DND-41 (cell line): ENCODE measurements around the gene ZNF214.

Source experiments
- ATAC-seq: fragments of 200-7000 bp; cut with Tn5 transposase; 3 replicates; pipeline ENCODE4 v1.9.1; 2021; ENCODE audit warnings: low read depth; ENCODE audit not compliant: insufficient read depth
- DNase-seq: peaks from one replicate; pipeline ENCODE4 v3.0.0-alpha.2; 2020
- H2AFZ ChIP-seq: 2 replicates; pipeline ENCODE4 v1.6.0; 2012; ENCODE audit warnings: low read depth, low read length
- H3K27ac ChIP-seq: 2 replicates; pipeline ENCODE4 v1.5.1; 2012; ENCODE audit warnings: low read length, inconsistent platforms
- H3K27me3 ChIP-seq: fragments of 200-600 bp; sonication (generic); 2 replicates; pipeline ENCODE4 v1.6.0; 2012; ENCODE audit warnings: low read length, mild to moderate bottlenecking, inconsistent platforms; ENCODE audit not compliant: insufficient read depth, poor library complexity
- H3K36me3 ChIP-seq: 2 replicates; pipeline ENCODE4 v1.5.1; 2012; ENCODE audit warnings: low read length, inconsistent platforms; ENCODE audit not compliant: insufficient read depth
- H3K4me1 ChIP-seq: 2 replicates; pipeline ENCODE4 v1.5.1; 2012; ENCODE audit warnings: mild to moderate bottlenecking, low read length; ENCODE audit not compliant: insufficient read depth
- H3K4me2 ChIP-seq: 2 replicates; pipeline ENCODE4 v1.6.0; 2012; ENCODE audit warnings: mild to moderate bottlenecking, moderate library complexity, low read length, inconsistent platforms; ENCODE audit not compliant: insufficient read depth
- H3K4me3 ChIP-seq, 2 experiments: fragments of 200-600 bp in 1 of 2; shearing (Covaris generic) in 1 of 2; 2 replicates each; pipeline ENCODE4 v1.5.1; 2012 to 2016; ENCODE audit warnings: inconsistent platforms in 2 of 2, low read length in 2 of 2, mild to moderate bottlenecking in 2 of 2, low read depth in 1 of 2, moderate library complexity in 1 of 2
- H3K79me2 ChIP-seq: 2 replicates; pipeline ENCODE4 v1.6.0; 2012; ENCODE audit warnings: low read length, inconsistent platforms; ENCODE audit not compliant: insufficient read depth
- H3K9ac ChIP-seq: 2 replicates; pipeline ENCODE4 v1.6.0; 2012; ENCODE audit warnings: low read depth, mild to moderate bottlenecking, inconsistent platforms, low read length, moderate library complexity
- H3K9me3 ChIP-seq: 2 replicates; pipeline ENCODE4 v1.5.1; 2012; ENCODE audit warnings: low read length, moderate library complexity, mild to moderate bottlenecking, inconsistent platforms; ENCODE audit not compliant: insufficient read depth, severe bottlenecking
- H4K20me1 ChIP-seq: 2 replicates; pipeline ENCODE4 v1.6.0; 2012; ENCODE audit warnings: low read length; ENCODE audit not compliant: insufficient read depth
- CTCF ChIP-seq: IDR thresholded peaks from 2 replicates; pipeline ENCODE4 v1.5.1; 2012; ENCODE audit warnings: borderline replicate concordance, low read length, moderate library complexity, mild to moderate bottlenecking; ENCODE audit not compliant: poor library complexity, severe bottlenecking; ENCODE audit errors: extremely low read depth
- EZH2 ChIP-seq: IDR thresholded peaks from 3 replicates; pipeline ENCODE4 v1.6.1; 2012; ENCODE audit warnings: borderline replicate concordance, low read depth, mild to moderate bottlenecking, moderate library complexity, low read length, inconsistent platforms; ENCODE audit not compliant: severe bottlenecking

ZNF214 gene

GRCh38 chr11:7046474-7047175, 26.5 kb upstream of the ZNF214 start:
- no peaks in the 10 kb centered on the region for H3K36me3 ChIP-seq
- no peak overlapping the region for H3K27ac ChIP-seq
- H3K4me3 ChIP-seq, result no peak overlapping the region
- no peak for DNase-seq
- no peak overlapping the region for H3K4me2 ChIP-seq
- no peaks in the 10 kb centered on the region for H3K27me3 ChIP-seq
- H3K9ac ChIP-seq, result no peak overlapping the region
- no peak for TF ChIP-seq EZH2
- TF ChIP-seq CTCF, result no peak
- no peaks in the 10 kb centered on the region for H4K20me1 ChIP-seq
- H3K4me1 ChIP-seq, result no peaks in the 10 kb centered on the region
- no peak overlapping the region for H2AFZ ChIP-seq
- no peaks in the 10 kb centered on the region for H3K9me3 ChIP-seq
- H3K79me2 ChIP-seq, result no peaks in the 10 kb centered on the region
- ATAC-seq, result no peak

GRCh38 chr11:7034019-7034418, 13.9 kb upstream of the ZNF214 start:
- no peak overlapping the region for H3K4me3 ChIP-seq
- no peak overlapping the region for H3K9ac ChIP-seq
- no peak for DNase-seq
- no peaks in the 10 kb centered on the region for H3K36me3 ChIP-seq
- TF ChIP-seq CTCF, result no peak
- TF ChIP-seq EZH2, result no peak
- no peaks in the 10 kb centered on the region for H4K20me1 ChIP-seq
- H3K9me3 ChIP-seq, result no peaks in the 10 kb centered on the region
- H3K27me3 ChIP-seq, result no peaks in the 10 kb centered on the region
- no peak overlapping the region for H3K4me2 ChIP-seq
- H3K4me1 ChIP-seq, result no peaks in the 10 kb centered on the region
- H2AFZ ChIP-seq, result no peak overlapping the region
- ATAC-seq, result no peak
- H3K27ac ChIP-seq, result no peak overlapping the region
- no peaks in the 10 kb centered on the region for H3K79me2 ChIP-seq

- no peak overlapping the region for H3K27ac ChIP-seq
- H4K20me1 ChIP-seq, result no peaks in the 10 kb centered on the region
- no peak for TF ChIP-seq CTCF
- TF ChIP-seq EZH2, result no peak
- no peak for ATAC-seq
- H3K27me3 ChIP-seq, result no peaks in the 10 kb centered on the region
- no peaks in the 10 kb centered on the region for H3K79me2 ChIP-seq
- no peaks in the 10 kb centered on the region for H3K9me3 ChIP-seq
- H3K4me3 ChIP-seq, result no peak overlapping the region
- no peaks in the 10 kb centered on the region for H3K36me3 ChIP-seq
- no peaks in the 10 kb centered on the region for H3K4me1 ChIP-seq
- no peak overlapping the region for H3K9ac ChIP-seq
- H2AFZ ChIP-seq, result no peak overlapping the region
- no peak for DNase-seq
- no peak overlapping the region for H3K4me2 ChIP-seq
Measured at GRCh38 chr11:7032692-7033091, 12.5 kb upstream of the ZNF214 start.
